Measurements from ENCODE around the gene GRK5.

GRCh38 chr10:119421891-119422681, 214.7 kb downstream of the GRK5 start:
- no peak for TF ChIP-seq CTCF (IDR thresholded peaks at IDR 0.05)
- no peak for TF ChIP-seq POLR2AphosphoS5 (IDR thresholded peaks at IDR 0.05)
- no peak for TF ChIP-seq POLR2A (IDR thresholded peaks at IDR 0.05)
- no peak for TF ChIP-seq EP300 (IDR thresholded peaks at IDR 0.05; ENCODE audit: low read depth)
